ENCODE measurements around the gene IRF2BP1. TPM values are rescaled to one million over a fixed set of nuclear protein-coding genes. Genes with fewer than 3 reads are reported as not detected.

IRF2BP1 gene
- total and polyA plus RNA-seq, 2 of the 13 experiments (the other 11 are each of a cell fraction or from before 2014, with no cell fraction given), result 4.3 to 14.3 TPM

- TF ChIP-seq ZUFSP (CRISPR knock-in tag; IDR thresholded peaks at IDR 0.05; ENCODE audit: borderline replicate concordance) (no peak), PHF8 (CRISPR knock-in tag; IDR thresholded peaks at IDR 0.05) (peak; percentile 32; the same call in 1 of the 2 replicates), RXRA (CRISPR knock-in tag; IDR thresholded peaks at IDR 0.05) (peak; percentile 27; the same call in 1 of the 2 replicates), GFI1 (CRISPR knock-in tag; IDR thresholded peaks at IDR 0.05; ENCODE audit: borderline replicate concordance) (no peak), YEATS4 (CRISPR knock-in tag; IDR thresholded peaks at IDR 0.05; ENCODE audit: borderline replicate concordance) (no peak), ZFP37 (CRISPR knock-in tag; IDR thresholded peaks at IDR 0.05; ENCODE audit: borderline replicate concordance) (no peak), TFDP2 (CRISPR knock-in tag; IDR thresholded peaks at IDR 0.05) (peak; percentile 100), HIVEP1 (CRISPR knock-in tag; IDR thresholded peaks at IDR 0.05) (peak; percentile 55; the same call in 1 of the 2 replicates), SRSF4 (IDR thresholded peaks at IDR 0.05; ENCODE audit: low read depth, low read length, poor library complexity, severe bottlenecking) (no peak), ZFP62 (CRISPR knock-in tag; IDR thresholded peaks at IDR 0.05) (no peak), IKZF4 (CRISPR knock-in tag; IDR thresholded peaks at IDR 0.05; ENCODE audit: borderline replicate concordance, low read depth, not compliant biosample characterization) (no peak), RFXANK (CRISPR knock-in tag; IDR thresholded peaks at IDR 0.05) (0 out of 2 replicates have a peak, but pooled peaks have one; percentile 60), BHLHE40 (IDR thresholded peaks at IDR 0.05; ENCODE audit: low read length) (no peak), ZBTB43 (CRISPR knock-in tag; conservative IDR thresholded peaks at IDR 0.05) (no peak), CAMTA2 (CRISPR knock-in tag; IDR thresholded peaks at IDR 0.05; ENCODE audit: borderline replicate concordance) (no peak), ZNF720 (CRISPR knock-in tag; IDR thresholded peaks at IDR 0.05) (no peak), ATF7-NPFF (CRISPR knock-in tag; IDR thresholded peaks at IDR 0.05; ENCODE audit: low read depth) (peak; percentile 81), ZNF781 (CRISPR knock-in tag; IDR thresholded peaks at IDR 0.05; ENCODE audit: borderline replicate concordance, not compliant biosample characterization) (no peak), ZMYM3 (CRISPR knock-in tag; IDR thresholded peaks at IDR 0.05) (no peak), CENPT (CRISPR knock-in tag; IDR thresholded peaks at IDR 0.05; ENCODE audit: low read depth) (peak; percentile 67; the same call in 1 of the 2 replicates), HOXA9 (CRISPR knock-in tag; IDR thresholded peaks at IDR 0.05; ENCODE audit: borderline replicate concordance) (no peak), THAP11 (CRISPR knock-in tag; IDR thresholded peaks at IDR 0.05) (peak; percentile 100), NFYB (CRISPR knock-in tag; IDR thresholded peaks at IDR 0.05) (peak; percentile 100), ZBTB7A (CRISPR knock-in tag; IDR thresholded peaks at IDR 0.05) (no peak), TRIM24 (CRISPR knock-in tag; IDR thresholded peaks at IDR 0.05) (no peak), CEBPG (CRISPR knock-in tag; IDR thresholded peaks at IDR 0.05) (peak; percentile 34; the same call in 1 of the 2 replicates), REPIN1 (CRISPR knock-in tag; IDR thresholded peaks at IDR 0.05; ENCODE audit: borderline replicate concordance, low read depth) (peak; percentile 73; the same call in 1 of the 2 replicates), RFX1 (IDR thresholded peaks at IDR 0.05) (no peak), ZNF558 (CRISPR knock-in tag; IDR thresholded peaks at IDR 0.05; ENCODE audit: borderline replicate concordance) (no peak)
Measured at GRCh38 chr19:45927565-45928261, 41.8 kb upstream of the IRF2BP1 start (continued).

All from HepG2 (cell line).